ENCODE data around the gene LHFPL6.

DNA sequence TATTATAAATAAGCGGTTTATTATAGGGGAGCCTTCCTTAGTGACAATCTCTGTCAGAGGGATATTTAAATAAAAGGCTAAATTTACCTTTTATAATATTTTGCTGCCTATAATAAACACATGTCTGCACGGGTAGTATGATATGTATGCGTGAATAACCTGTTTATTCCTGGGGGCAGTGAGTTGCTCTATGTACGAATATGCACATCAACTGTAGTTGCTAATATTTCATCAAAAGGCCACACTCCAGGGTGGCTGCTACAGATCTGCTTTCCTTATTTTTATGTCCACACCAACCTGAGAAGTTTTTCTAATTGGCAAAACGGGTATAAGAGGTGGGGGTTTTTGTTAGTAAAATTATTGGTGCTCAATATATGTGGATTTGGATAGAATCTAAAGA lies 192.0 kb downstream of the LHFPL6 start:
- TF ChIP-seq CTCF (IDR thresholded peaks at IDR 0.05) = no peak
- no peak for TF ChIP-seq REST (IDR thresholded peaks at IDR 0.05; ENCODE audit: insufficient read depth in 1 of 2, low read depth in 2 of 2, low read length in 1 of 2)
- no peak for TF ChIP-seq POLR2AphosphoS5 (IDR thresholded peaks at IDR 0.05; ENCODE audit: low read depth, low read length)
- TF ChIP-seq SIN3A (IDR thresholded peaks at IDR 0.05; ENCODE audit: borderline replicate concordance, insufficient read depth, low read depth, low read length) = no peak
- no peak for TF ChIP-seq TCF7L2 (IDR thresholded peaks at IDR 0.05; ENCODE audit: low read depth, low read length)

Data from Panc1 (cell line).